DMS153 (cell line): ENCODE results near the gene TUBGCP3.
A peak's percentile ranks its signal among the peaks of the same experiment; 100 is the strongest.
"Not testable (repeated sequence)": the region's sequence is repeated elsewhere in the genome, so short reads cannot be mapped to it uniquely, and the experiment has no call there.

Experiments used
- DNase-seq: peaks from one replicate; lab custom pipeline; 2025; lab: John Stamatoyannopoulos, UW

TUBGCP3 gene

DNA sequence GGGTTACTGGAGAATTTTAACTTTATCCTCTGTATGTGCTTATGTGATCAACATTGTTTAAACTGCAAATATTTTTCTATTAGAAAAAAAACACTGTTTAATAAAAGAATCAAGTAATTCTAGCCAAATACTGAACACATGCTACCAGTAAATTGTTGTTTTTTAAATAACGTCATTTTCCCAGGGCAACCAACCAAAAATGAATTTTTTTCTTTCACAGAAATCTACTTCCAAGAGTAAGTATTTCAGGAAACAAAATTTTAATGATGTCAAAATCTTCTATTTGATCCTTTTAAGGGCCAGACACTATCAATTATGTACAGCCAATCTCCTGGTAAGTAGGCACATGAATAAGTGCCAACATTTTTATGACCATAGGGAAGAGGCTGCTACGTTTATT is 57.1 kb downstream of the TUBGCP3 start:
- no peak for DNase-seq

DNA sequence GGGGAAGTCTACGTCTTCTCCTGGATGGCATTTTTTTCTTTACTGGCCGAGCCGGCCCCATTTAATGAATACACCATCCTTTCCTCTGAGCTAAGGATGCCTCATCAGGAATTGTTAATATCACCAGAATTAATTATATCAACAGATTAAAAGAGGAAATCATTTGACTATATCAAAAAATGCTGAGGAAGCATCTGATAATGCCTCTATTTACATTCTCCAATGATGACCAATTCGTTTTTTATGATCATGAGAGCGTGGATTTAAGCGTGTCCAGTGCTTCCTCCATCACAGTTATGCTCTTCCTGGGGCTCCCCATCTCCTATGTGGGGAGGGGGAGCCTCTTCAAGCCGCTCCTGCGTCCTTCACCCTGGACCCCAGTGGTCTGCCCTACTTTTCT is 58.7 kb downstream of the TUBGCP3 start:
- DNase-seq, result no peak

DNA sequence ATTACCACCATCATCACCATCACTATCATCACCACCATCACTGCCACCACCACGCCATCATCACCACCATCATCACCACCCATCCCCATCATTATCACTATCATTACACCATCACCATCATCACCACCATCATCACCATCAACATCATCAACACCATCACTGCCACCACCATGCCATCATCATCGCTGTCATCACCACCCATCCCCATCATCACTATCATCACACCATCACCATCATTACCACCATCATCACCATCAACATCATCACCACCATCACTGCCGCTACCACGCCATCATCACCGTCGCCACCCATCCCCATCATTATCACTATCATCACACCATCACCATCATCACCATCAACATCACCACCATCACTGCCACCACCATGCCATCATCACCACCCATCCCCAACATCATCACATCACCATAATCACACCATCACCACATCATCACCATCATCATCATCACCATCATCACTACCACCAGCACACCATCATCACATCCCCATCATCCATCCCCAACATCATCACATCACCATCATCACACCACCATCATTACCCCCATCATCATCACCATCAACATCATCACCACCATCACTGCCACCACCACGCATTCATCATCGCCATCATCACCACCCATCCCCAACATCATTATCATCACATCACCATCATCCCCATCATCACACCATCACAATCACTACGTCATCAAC is 61.7 kb downstream of the TUBGCP3 start:
- DNase-seq, result no peak

DNA sequence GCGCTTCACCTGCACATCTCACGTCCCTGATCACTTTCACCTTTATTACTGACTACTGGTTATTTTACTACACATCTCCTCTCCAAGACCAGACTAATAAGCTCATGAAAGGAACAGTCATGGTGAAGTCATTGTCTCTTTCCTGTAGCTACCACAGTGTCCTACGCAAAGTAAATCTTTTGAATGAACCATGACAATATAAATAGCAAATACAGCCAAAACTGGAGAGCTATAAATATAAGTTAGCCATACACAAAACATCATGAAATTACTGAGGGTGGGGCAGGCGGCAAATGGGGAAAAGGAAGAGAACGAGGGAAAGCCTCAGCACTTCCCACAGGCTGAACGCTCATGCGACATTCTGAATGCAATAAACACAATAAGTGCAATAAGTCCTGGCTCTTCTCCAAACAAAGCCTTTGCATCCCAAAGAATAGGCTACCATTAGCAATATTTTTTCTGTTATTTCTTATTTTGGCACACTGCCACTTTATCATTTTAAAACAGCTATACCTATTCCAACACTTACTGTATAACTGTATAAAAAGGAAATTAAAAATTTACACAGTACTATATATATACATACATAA is 62.5 kb downstream of the TUBGCP3 start:
- peak; percentile 16 for DNase-seq

DNA sequence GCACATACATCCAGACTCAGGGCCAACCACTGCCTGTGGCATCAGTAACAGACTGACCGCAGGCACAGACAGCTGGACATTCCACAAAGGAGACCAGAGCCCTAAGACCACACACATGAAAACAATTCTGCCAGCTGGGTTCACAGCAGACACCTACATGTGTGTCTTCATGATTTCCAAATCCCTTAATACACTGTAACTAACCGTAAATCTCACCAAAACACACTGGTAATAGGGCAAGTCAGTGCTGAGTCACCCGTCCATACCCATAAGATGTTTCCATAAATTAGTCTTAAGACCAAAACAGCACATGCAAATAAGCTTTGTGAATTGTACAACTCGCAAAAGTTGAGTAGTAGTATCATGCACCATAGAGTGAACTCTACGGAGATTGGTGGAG is 65.4 kb downstream of the TUBGCP3 start:
- DNase-seq, result no peak

DNA sequence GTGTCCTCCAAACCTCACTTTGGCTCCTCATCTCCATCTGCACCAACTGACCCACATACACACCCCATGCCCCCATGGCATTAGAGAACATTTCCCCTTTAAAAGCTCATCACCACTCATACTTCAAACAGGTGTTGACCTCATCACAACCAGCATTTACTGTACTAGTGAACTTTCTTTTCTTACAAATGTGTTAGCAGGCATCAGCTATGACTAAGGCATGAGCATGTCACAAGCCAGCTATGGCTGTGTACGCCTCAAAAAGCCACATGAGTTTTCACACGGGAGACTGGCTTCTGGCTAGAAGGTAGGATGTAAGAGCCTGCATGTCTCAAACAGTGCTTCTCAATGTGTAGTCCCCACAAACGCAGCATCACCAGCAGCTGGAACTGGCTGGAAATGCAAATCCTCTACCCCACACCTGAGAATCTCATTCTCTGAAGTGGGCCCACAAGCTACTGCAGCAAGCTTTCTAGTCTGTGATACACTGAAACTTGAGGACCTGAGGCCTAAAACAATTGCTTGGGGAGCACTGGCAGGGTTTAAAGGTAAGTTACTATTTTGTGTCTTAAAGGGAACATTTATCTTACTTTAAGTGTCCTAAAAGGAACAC is 66.8 kb downstream of the TUBGCP3 start:
- no peak for DNase-seq

DNA sequence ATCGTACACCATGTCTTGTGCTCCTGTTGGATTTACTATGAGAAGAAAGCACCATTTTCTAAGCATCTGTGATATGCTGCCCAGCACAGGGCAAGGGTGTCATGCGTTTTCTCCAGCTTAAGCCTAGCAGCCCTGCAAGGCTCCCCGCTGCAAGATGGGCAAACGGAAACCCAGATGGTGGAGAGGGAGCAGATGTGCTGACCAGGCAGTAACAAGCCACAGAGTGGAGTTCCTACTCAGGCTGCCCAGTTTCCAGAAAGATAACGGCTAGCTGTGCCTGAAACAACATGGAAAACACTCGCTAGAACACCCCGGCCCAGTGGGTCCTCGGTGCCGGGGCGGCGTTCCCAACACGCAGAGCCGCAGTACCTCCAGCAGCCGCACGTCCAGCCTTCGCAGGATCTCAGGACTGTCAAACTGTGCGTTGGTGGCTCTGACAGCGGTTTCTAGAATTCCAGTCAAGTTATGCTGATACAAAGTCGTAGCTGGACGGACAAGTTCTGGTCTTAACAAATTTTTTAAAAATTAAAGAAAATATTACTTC is 68.4 kb downstream of the TUBGCP3 start:
- DNase-seq, result no peak

DNA sequence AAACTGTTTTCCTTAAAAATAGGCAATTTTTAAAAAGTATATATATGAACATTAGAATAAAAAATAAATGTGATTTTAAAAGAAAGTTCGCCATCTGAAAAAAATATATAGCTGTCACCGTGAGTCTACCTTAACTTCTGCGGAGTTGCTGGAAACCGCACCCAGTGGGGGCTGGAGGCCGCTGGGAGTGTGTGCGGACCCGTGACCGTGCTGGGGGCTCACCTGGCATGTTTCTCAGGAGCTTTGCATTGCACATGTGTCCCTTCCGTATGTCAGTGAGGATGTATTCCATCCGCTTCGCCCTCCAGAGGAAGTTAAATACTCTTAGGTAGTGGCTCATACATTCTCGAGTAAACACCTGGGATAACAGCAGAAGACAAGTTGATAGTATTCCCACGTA is 71.7 kb downstream of the TUBGCP3 start:
- DNase-seq, result no peak

DNA sequence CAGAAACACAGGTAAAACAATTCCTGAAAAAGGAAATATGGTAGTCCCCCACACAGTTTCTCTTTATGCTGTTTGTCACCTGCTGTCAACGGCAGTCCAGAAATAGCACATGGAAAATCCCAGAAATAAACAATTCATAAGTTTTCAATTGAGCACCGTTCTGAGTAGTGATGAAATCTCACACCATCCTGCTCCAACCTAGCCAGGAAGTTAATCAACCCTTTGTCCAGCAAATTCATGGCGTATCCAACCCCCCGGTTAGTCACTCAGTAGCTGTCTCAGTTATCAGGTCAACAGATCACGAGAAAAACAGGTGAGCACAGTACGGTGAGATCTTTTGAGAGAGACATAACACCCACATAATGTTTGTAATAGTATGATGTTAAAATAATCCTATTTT is 74.2 kb downstream of the TUBGCP3 start:
- DNase-seq, result no peak

DNA sequence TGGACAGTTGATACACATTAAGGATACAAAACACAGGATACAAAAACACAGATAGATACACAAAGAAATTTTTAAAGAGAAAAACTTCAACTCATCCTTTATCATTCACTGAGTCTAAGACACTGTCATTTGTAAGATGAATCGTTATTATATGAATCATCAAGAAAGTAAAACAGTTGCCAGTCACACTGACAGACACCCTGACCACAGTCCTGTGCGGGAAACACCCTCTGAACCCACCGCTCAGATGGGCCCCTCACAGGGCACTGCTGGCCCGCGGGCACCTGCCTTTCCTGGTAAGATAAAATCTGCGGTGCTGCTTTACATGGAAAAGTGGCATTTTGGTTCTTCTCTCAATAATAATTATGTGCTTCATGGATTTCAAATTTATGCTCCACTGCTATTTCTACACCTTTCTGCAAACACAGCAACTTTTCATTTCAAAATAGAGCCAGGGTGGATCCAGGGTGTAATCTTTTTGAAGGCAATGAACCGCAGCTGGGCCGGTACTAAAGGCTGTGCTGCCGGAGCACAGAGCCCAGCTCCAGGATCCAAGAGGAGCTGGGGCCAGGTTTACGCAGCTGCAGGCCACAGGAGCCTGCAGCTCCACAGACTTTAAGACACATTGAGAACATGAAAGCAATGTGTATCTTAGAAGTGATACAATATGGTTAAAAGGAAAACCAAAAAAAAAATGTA is 76.8 kb downstream of the TUBGCP3 start:
- DNase-seq, result no peak

DNA sequence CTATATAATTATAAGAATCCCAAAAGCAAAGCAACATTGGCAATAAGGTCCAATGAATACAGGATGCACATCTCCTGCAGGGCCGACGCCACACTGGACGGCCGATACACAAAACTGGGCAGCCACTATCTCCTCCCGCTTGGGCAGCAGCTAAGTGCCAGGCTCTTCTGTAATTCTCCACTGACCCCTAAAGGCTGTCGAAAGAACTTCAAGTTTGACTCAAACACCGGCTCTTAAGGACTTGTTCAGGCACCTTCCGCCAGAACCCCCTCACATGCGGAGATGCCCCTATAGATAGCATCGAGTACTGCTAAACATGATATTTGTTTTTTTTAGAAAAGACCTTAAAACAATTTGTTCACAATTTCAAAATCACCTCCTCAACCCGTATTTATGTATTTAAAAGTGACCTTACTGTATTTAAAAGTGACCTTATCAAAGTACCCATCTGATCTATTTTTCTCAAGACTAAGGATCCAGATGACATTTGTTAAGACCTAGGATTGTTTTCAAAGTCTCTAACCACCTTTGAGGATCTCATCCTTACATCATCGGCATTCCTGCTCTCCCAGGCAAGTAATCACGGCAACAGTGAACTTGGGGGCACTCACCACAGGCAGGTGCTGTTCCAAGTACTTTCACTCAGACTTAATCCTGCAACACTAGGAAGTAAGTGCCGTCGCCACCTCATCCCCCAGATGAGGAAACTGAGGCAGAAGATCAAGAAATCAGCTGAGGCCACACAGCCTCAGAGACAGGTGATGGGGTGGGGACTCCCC is 77.8 kb downstream of the TUBGCP3 start:
- DNase-seq, result peak; percentile 18

DNA sequence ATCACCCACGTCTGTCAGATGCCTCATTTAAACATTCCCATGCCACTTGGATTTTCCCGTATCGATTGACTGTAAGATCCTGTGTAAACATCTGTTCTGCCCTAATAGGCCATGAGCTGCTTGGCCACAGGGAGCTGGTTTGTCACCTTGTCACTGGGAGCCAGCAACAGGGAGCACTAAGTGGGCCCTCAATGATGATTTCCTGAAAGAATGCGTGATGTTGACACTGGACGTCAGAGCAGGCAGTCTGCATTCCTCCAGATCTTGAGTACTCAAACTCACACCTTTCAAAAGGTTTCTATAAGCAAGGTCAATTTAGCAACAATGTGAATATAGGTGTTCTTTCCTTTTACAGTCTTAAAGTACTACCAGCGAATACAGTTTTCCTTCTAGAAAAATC is 78.8 kb downstream of the TUBGCP3 start:
- DNase-seq, result no peak

DNA sequence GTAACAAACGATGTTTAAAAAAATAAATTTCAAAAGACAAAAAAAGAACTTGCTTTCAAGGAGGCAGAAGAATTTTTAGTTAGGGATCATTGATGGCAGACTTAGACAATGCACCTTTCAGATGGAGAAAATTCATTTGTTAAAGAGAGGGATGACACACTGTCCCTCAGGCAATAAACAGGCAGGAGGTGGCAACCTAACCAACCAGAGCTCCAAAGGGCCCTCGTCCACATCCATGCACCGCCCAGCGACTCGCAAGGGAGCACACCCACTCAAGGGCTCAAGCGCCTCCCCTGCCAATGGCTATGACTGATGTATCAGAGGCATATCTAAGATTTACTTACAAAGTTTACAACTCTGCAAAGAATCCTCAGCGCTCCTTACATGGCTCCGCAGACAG is 81.9 kb downstream of the TUBGCP3 start:
- no peak for DNase-seq

DNA sequence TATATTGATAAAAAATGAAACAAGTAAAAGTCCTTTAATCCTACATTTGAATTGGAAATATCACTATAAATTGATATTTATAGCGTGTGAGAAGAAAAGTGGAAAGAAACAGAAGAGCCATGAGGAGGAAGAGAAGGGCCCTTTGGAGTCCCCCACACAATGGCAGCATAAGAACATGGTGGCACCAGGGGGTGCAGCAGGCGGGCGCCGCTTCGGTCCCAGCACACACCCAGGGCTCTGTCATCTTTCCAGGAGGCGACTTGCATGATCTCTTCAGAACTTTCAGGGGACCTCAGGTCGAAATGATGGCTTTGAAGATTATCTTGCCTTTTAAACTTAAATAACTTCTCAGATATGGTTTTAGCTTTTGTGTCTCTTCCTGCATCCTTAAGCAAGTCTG is 91.8 kb downstream of the TUBGCP3 start:
- no peak for DNase-seq

DNA sequence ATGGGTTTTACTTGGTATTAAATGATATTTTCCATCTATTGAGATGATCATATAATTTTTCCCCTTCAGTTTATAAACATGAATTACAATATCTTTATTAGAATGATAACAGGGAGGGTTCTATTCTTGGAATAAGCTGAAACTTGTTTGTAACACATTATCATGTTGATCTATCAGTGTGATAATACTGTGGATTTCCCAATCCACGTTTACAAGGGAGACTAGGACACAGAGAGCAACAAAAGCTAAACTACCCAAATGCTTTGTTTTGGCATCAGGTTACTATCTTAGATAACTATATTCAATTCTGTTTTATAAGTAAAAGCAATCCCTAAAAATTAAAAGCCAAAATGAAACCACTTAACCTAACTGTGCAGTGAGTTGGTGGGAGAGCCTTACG is 92.5 kb downstream of the TUBGCP3 start:
- DNase-seq, result no peak

DNA sequence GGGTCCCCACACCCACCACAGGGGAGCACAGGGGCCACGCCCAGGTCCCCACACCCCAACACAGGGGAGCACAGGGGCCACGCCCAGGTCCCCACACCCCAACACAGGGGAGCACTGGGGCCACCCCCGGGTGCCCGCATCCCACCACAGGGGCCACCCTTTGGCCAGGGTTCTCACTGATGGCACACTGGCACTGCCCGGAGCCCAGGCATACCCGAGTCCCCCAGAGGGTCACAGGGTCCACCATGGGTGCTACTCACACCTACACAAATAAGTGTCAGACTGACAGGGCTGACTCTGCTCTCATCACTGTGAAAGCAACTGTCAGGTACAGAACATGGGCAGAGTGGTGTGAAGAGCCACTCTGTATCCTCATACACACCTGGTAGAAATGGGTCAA is 98.8 kb downstream of the TUBGCP3 start:
- DNase-seq, result no peak

DNA sequence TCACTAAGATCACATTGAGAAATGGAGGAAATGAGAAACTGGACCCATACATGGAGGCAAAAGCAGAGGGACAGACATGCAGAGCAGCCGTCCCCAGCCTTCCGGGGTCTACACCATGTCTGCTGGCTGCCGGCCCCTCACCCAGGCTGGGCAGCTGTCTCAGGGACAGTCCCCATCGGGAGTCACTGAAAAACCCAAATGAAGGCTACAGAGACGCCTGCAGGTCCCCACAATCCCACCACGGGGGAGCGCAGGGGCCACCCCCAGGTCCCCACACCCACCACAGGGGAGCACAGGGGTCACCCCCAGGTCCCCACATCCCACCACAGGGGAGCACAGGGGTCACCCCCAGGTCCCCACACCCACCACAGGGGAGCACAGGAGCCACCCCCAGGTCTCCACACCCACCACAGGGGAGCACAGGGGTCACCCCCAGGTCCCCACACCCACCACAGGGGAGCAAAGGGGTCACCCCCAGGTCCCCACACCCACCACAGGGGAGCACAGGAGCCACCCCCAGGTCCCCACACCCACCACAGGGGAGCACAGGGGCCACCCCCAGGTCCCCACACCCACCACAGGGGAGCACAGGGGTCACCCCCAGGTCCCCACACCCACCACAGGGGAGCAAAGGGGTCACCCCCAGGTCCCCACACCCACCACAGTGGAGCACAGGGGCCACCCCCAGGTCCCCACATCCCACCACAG is 99.5 kb downstream of the TUBGCP3 start:
- not testable (repeated sequence) for DNase-seq

DNA sequence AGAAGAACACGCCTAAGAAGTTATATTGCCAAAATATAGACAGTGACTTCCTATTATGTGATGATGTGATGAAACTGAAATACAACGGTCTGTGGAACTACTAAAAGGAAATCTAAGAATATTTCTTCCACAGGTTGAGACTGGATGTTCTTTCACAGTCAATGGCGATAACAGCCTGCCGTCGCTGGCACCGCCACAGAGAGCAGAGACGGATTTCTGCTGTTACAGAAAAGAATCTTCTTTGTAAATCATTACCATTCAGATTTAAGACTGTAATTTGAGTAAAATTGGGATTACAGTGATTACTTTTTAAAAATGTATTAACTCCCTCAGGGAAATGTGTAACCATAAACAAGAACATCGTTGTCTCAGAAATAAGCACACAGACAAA is 100.8 kb downstream of the TUBGCP3 start:
- DNase-seq, result no peak

DNA sequence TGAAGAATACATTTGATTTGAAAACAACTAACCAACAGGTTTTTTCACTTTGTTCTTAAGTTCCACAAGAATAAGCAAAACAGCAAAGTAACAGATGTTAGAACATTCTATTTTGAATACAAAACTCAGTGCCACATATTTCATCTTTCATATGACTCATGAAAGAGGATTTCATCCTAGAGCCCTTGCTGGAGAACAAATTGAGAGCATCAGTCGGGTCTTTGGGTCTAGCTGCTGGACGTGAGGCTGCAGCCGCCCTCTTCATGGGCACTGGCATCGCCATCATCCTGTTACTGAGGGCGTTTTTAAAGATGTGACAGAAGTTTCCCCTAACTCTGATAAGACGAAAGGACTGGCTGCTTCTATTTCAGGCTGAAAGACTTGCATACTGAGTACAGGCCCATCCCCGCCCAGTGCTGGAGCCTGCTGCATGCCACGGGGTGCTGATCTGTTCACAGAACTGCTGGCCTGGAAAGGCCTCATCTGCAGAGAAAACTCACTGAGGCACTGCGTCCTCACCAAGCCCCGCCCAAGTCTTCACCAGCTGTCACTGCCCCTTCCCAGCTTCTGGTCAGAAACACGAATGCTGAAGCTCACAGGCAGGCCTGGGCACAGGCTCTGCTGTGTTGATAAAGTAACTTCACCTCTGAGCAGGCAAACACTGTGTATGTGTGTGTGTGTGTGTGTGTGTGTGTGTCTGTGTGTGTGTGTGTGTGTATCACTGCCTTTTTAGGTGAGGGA is 101.4 kb downstream of the TUBGCP3 start:
- no peak for DNase-seq

DNA sequence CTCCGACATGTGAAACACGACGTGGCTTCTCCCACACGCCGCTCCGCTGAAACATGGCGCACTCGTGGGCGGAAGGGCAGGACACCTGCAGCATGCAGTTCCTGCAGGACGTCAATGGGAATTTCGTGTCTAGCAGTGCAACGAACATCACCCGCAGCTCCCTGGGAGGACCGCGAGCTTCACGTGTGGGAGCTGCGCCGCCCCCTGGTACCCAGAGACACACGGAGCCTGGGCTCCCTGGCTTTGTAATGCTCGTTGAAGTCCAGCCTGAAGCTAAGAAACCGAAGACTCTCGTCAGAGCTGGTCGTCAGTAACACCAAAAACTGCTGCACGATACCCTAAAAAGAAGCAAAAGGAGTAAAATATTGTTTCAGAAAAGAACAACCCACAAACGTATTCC is 102.1 kb downstream of the TUBGCP3 start:
- not testable (repeated sequence) for DNase-seq

DNA sequence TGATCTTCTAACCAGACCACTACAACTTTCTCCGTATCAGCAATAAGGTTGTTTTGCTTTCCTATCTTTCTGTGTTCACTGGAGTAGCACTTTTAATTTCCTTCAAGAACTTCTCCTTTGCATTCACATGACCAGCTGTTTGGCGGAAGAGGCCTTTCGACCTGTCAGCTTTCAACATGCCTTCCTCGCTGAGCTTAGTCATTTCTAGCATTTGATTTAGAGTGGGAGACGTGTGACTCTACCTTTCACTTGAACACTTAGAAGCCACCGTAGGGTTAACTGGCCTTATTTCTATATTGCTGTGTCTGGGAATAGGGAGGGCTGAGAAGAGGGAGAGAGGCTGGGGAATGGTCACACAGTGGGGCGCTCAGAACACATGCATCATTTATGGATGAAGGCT is 104.7 kb downstream of the TUBGCP3 start:
- no peak for DNase-seq
